Neural cell (in vitro differentiated cells): ENCODE results near the gene CAMK1D.

Experiments
- CTCF ChIP-seq: fragments of 450-650 bp; IDR thresholded peaks from 2 replicates; pipeline ENCODE4 v1.5.1; 2014; ENCODE audit warnings: antibody characterized with exemption, mild to moderate bottlenecking, moderate library complexity; ENCODE audit not compliant: poor library complexity, severe bottlenecking
- EZH2 ChIP-seq: fragments of 200-600, 300-800 bp; shearing (Covaris generic), sonication (generic); IDR thresholded peaks from 2 replicates; pipeline ENCODE4 v1.6.1; 2014; ENCODE audit warnings: antibody characterized with exemption, low read length, borderline replicate concordance, mild to moderate bottlenecking; ENCODE audit not compliant: insufficient read depth, poor library complexity, severe bottlenecking
- POLR2AphosphoS5 ChIP-seq: IDR thresholded peaks from 2 replicates; pipeline ENCODE4 v1.6.1; 2012
- TAF1 ChIP-seq: IDR thresholded peaks from 2 replicates; pipeline ENCODE4 v1.6.1; 2012; ENCODE audit warnings: low read depth

DNA sequence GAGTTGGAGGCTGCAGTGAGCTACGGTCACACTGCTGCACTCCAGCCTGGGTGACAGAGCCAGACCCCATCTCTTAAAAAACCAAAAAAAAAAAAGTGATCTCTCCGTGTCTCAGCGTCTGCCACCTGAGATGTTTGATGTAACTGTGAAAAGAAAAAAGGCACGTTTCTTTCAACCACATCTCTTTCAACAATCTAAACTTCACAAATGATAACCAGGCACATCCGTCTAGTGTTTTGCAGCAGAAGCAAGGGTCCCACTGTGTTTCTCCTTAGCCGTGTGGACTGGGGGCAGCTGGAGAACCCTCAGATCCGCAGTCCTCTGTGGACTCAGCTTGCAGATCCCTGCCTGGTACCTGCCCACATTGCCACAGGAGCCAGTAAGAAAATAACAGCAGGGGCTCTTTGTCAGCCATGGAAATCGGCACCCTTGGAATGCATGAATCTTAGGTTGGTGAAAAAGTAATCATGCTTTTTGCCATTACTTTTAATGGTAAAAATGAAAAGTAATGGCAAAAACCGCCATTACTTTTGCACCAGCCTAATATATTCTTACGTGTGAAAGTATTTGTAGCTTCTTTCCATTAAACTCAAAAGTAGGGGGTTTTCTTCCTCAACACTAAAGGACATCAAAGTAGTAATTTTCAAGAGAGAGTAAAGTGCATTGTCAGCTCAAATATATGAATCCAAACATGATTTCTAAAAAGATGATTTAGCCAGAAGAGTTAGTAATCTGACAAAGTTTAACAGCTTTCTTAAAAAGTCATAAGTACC lies 375.6 kb downstream of the CAMK1D start:
- TF ChIP-seq EZH2, result no peak
- TF ChIP-seq CTCF, result no peak
- TF ChIP-seq POLR2AphosphoS5, result no peak
- TF ChIP-seq TAF1, result no peak
